HEK293 (cell line): ENCODE data around the gene KCTD11.

ENCODE experiments used
- PRDM4 ChIP-seq: fragments of 450-650 bp; formaldehyde crosslinking; IDR thresholded peaks from 2 replicates; pipeline ENCODE4 v1.5.1; 2017; ENCODE audit warnings: missing biosample characterization, missing genetic modification characterization
- SCRT1 ChIP-seq: fragments of 450-650 bp; formaldehyde crosslinking; IDR thresholded peaks from 2 replicates; pipeline ENCODE4 v1.5.1; 2016; ENCODE audit warnings: missing biosample characterization, missing genetic modification characterization, borderline replicate concordance
- SCRT2 ChIP-seq: fragments of 450-650 bp; formaldehyde crosslinking; IDR thresholded peaks from 2 replicates; pipeline ENCODE4 v1.5.1; 2016; ENCODE audit warnings: missing biosample characterization, missing genetic modification characterization
- TCF7L2 ChIP-seq: IDR thresholded peaks from 2 replicates; pipeline ENCODE4 v1.6.1; 2011; ENCODE audit warnings: low read depth, mild to moderate bottlenecking, inconsistent platforms, low read length, moderate library complexity, borderline replicate concordance
- YY2 ChIP-seq: fragments of 450-650 bp; formaldehyde crosslinking; IDR thresholded peaks from 2 replicates; pipeline ENCODE4 v1.5.1; 2016; ENCODE audit warnings: missing biosample characterization, missing genetic modification characterization
- ZBTB1 ChIP-seq: fragments of 450-650 bp; formaldehyde crosslinking; IDR thresholded peaks from 2 replicates; pipeline ENCODE4 v1.5.1; 2016; ENCODE audit warnings: missing biosample characterization, missing genetic modification characterization
- ZNF10 ChIP-seq: fragments of 450-650 bp; formaldehyde crosslinking; IDR thresholded peaks from 2 replicates; pipeline ENCODE4 v1.5.1; 2017; ENCODE audit warnings: missing biosample characterization, missing genetic modification characterization
- ZNF362 ChIP-seq: fragments of 450-650 bp; formaldehyde crosslinking; IDR thresholded peaks from 2 replicates; pipeline ENCODE4 v1.5.1; 2016; ENCODE audit warnings: missing biosample characterization, missing genetic modification characterization
- ZNF366 ChIP-seq: fragments of 450-650 bp; formaldehyde crosslinking; conservative IDR thresholded peaks from 2 replicates; pipeline ENCODE4 v1.5.1; 2016; ENCODE audit warnings: missing biosample characterization, missing genetic modification characterization
- ZNF488 ChIP-seq: fragments of 450-650 bp; formaldehyde crosslinking; IDR thresholded peaks from 2 replicates; pipeline ENCODE4 v1.5.1; 2016; ENCODE audit warnings: missing biosample characterization, missing genetic modification characterization
- ZNF501 ChIP-seq: fragments of 450-650 bp; formaldehyde crosslinking; IDR thresholded peaks from 2 replicates; pipeline ENCODE4 v1.5.1; 2016; ENCODE audit warnings: missing biosample characterization, missing genetic modification characterization
- ZNF529 ChIP-seq: fragments of 450-650 bp; formaldehyde crosslinking; IDR thresholded peaks from 2 replicates; pipeline ENCODE4 v1.5.1; 2017; ENCODE audit warnings: missing genetic modification characterization, missing biosample characterization; ENCODE audit not compliant: insufficient replicate concordance
- ZNF548 ChIP-seq: fragments of 450-650 bp; formaldehyde crosslinking; IDR thresholded peaks from 2 replicates; pipeline ENCODE4 v1.5.1; 2016; ENCODE audit warnings: missing biosample characterization, missing genetic modification characterization
- ZNF571 ChIP-seq: fragments of 450-650 bp; formaldehyde crosslinking; IDR thresholded peaks from 2 replicates; pipeline ENCODE4 v1.5.0; 2017; ENCODE audit warnings: missing biosample characterization, missing genetic modification characterization
- ZNF596 ChIP-seq: fragments of 450-650 bp; IDR thresholded peaks from 2 replicates; pipeline ENCODE4 v1.5.0; 2018; ENCODE audit warnings: missing biosample characterization, mild to moderate bottlenecking, missing genetic modification characterization, moderate library complexity
- ZNF626 ChIP-seq: fragments of 450-650 bp; sonication (Bioruptor Pico); formaldehyde crosslinking; IDR thresholded peaks from 2 replicates; pipeline ENCODE4 v1.5.1; 2018; ENCODE audit warnings: missing biosample characterization, missing genetic modification characterization, inconsistent platforms
- ZNF747 ChIP-seq: fragments of 450-650 bp; formaldehyde crosslinking; IDR thresholded peaks from 2 replicates; pipeline ENCODE4 v1.5.1; 2016; ENCODE audit warnings: missing biosample characterization, missing genetic modification characterization
- TF ChIP-seq, protein P1 (sequence below): fragments of 450-650 bp; formaldehyde crosslinking; IDR thresholded peaks from 2 replicates; pipeline ENCODE4 v1.5.1; 2016; ENCODE audit warnings: missing biosample characterization, missing genetic modification characterization
- TF ChIP-seq, protein P2 (sequence below): fragments of 450-650 bp; formaldehyde crosslinking; optimal IDR thresholded peaks from 2 replicates; pipeline ENCODE3; 2016; ENCODE audit warnings: missing biosample characterization, mild to moderate bottlenecking, missing genetic modification characterization
- TF ChIP-seq, protein P3 (sequence below): fragments of 450-650 bp; formaldehyde crosslinking; IDR thresholded peaks from 2 replicates; pipeline ENCODE4 v1.5.1; 2017; ENCODE audit warnings: missing biosample characterization, missing genetic modification characterization

KCTD11 gene

GRCh38 chr17:7394452-7395191 lies 42.7 kb downstream of the KCTD11 start, which contains the start of gene PLSCR3 (continued):
- TF ChIP-seq ZNF488 (tag by site-specific recombination): no peak
- TF ChIP-seq, protein P1, sequence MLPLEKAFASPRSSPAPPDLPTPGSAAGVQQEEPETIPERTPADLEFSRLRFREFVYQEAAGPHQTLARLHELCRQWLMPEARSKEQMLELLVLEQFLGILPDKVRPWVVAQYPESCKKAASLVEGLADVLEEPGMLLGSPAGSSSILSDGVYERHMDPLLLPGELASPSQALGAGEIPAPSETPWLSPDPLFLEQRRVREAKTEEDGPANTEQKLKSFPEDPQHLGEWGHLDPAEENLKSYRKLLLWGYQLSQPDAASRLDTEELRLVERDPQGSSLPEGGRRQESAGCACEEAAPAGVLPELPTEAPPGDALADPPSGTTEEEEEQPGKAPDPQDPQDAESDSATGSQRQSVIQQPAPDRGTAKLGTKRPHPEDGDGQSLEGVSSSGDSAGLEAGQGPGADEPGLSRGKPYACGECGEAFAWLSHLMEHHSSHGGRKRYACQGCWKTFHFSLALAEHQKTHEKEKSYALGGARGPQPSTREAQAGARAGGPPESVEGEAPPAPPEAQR: no peak
- no peak for TF ChIP-seq YY2 (tag by site-specific recombination)
- TF ChIP-seq, protein P2, sequence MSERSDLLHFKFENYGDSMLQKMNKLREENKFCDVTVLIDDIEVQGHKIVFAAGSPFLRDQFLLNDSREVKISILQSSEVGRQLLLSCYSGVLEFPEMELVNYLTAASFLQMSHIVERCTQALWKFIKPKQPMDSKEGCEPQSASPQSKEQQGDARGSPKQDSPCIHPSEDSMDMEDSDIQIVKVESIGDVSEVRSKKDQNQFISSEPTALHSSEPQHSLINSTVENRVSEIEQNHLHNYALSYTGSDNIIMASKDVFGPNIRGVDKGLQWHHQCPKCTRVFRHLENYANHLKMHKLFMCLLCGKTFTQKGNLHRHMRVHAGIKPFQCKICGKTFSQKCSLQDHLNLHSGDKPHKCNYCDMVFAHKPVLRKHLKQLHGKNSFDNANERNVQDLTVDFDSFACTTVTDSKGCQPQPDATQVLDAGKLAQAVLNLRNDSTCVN (tag by site-specific recombination): peak; percentile 74
- TF ChIP-seq PRDM4 (tag by site-specific recombination): peak; percentile 72
- TF ChIP-seq ZNF548 (tag by site-specific recombination): no peak
- no peak for TF ChIP-seq SCRT2
- no peak for TF ChIP-seq ZNF747 (tag by site-specific recombination)
- TF ChIP-seq, protein P3, sequence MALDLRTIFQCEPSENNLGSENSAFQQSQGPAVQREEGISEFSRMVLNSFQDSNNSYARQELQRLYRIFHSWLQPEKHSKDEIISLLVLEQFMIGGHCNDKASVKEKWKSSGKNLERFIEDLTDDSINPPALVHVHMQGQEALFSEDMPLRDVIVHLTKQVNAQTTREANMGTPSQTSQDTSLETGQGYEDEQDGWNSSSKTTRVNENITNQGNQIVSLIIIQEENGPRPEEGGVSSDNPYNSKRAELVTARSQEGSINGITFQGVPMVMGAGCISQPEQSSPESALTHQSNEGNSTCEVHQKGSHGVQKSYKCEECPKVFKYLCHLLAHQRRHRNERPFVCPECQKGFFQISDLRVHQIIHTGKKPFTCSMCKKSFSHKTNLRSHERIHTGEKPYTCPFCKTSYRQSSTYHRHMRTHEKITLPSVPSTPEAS (tag by site-specific recombination): no peak
- TF ChIP-seq ZNF626 (tag by site-specific recombination): no peak
- TF ChIP-seq ZNF596: no peak; the same call in 1 of the 2 replicates
- no peak for TF ChIP-seq ZNF571
- TF ChIP-seq ZBTB1: no peak
- no peak for TF ChIP-seq ZNF366
- no peak for TF ChIP-seq ZNF362 (tag by site-specific recombination)
- no peak for TF ChIP-seq ZNF529 (tag by site-specific recombination)
- TF ChIP-seq ZNF501 (tag by site-specific recombination): no peak
- no peak for TF ChIP-seq SCRT1 (tag by site-specific recombination)
- no peak for TF ChIP-seq ZNF10 (tag by site-specific recombination)
- no peak for TF ChIP-seq TCF7L2
